HTERT RPE-1 (cell line): ENCODE measurements around the gene RIC1.
"Not testable (repeated sequence)": the region's sequence is repeated elsewhere in the genome, so short reads cannot be mapped to it uniquely, and the experiment has no call there.

Experiments
- in situ Hi-C: fragments of 300-500 bp; cut with MboI; formaldehyde crosslinking; loops from 4 replicates; pipeline ENCODE4 v1.14.3; 2020; ENCODE audit warnings: low sequenced_read_pairs

RIC1 gene, protein sequence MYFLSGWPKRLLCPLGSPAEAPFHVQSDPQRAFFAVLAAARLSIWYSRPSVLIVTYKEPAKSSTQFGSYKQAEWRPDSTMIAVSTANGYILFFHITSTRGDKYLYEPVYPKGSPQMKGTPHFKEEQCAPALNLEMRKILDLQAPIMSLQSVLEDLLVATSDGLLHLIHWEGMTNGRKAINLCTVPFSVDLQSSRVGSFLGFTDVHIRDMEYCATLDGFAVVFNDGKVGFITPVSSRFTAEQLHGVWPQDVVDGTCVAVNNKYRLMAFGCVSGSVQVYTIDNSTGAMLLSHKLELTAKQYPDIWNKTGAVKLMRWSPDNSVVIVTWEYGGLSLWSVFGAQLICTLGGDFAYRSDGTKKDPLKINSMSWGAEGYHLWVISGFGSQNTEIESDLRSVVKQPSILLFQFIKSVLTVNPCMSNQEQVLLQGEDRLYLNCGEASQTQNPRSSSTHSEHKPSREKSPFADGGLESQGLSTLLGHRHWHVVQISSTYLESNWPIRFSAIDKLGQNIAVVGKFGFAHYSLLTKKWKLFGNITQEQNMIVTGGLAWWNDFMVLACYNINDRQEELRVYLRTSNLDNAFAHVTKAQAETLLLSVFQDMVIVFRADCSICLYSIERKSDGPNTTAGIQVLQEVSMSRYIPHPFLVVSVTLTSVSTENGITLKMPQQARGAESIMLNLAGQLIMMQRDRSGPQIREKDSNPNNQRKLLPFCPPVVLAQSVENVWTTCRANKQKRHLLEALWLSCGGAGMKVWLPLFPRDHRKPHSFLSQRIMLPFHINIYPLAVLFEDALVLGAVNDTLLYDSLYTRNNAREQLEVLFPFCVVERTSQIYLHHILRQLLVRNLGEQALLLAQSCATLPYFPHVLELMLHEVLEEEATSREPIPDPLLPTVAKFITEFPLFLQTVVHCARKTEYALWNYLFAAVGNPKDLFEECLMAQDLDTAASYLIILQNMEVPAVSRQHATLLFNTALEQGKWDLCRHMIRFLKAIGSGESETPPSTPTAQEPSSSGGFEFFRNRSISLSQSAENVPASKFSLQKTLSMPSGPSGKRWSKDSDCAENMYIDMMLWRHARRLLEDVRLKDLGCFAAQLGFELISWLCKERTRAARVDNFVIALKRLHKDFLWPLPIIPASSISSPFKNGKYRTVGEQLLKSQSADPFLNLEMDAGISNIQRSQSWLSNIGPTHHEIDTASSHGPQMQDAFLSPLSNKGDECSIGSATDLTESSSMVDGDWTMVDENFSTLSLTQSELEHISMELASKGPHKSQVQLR (N-terminal part only)

DNA sequence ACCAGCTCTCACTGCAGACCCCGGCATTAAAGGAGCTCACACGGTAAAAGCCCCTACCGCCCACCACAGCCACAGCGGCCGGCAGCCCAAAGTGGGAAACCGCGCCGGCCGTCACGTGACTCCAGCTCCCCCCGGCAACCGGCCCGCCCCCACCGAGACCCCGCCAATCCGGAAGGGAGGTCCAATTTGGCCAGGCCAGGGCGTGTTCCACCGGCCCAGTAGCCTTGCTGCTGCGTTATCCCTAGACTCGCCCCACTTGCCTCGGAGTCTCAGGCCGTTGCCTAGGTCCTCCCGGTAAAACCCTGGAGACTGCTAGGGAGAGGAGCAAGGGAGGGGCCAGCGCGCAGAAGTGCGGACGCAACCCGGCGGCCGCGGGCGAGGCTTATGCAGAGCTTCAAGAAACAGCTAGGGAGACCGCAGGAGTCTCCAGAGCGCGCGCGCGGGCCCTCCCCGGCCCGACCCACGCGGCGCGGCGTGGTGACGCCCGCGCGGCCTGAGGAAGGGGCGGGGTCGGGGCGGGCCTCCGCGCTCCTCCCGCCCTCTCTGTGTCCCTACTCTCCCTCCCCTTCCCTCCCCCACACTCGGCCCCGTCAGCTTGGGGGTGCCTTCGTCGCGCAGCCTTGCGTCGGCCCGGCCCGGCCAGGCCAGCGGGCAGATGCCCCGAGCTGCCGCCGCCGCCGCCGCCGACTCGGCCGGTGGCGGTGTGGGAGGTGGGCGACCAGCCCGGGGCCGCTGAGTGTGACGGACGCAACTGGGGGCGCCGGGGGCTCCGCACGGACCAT is at the start of gene RIC1:
RIC1 (plus strand) TSS at position 578 of the 782 bp plus-strand sequence; CDS start at position 781, 203 bp downstream.
- in situ Hi-C loops: no loop called here

DNA sequence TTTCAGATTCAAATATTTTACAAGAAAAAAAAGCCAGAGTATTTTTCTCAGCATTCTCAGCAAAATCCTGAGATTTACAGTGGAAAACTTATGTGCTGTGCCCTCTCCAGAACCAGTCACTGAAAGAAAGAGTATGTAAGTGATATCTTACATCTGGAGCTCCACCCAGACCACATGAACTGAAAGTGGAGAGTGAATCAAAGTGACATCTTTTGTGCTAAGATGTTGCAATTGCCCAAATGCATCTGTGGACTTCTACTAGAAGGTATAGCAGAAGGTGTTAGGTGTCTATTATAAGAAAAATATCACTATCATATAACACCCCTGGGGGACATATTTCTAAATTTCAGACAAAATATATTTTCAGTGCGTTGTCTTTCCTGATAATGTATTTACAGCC is 49.0 kb upstream of the RIC1 start:
- in situ Hi-C loops: no loop called here

DNA sequence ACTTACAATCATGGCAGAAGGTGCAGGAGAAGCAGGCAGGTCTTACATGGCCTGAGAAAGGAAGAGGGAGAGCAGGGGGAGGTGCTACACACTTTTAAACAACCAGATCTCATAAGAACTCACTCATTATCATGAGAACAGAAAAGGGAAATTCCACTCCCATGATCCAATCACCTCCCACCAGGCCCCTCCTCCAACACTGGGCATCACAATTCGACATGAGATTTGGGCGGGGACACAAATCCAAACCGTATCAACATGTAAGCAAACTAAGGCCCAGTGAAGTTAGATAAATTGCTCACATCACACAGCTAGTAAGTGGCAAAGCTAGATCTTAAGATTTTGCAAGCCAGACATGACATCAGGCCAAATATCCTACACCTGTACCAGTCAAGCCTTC is 48.3 kb upstream of the RIC1 start:
- in situ Hi-C loops: no loop called here

DNA sequence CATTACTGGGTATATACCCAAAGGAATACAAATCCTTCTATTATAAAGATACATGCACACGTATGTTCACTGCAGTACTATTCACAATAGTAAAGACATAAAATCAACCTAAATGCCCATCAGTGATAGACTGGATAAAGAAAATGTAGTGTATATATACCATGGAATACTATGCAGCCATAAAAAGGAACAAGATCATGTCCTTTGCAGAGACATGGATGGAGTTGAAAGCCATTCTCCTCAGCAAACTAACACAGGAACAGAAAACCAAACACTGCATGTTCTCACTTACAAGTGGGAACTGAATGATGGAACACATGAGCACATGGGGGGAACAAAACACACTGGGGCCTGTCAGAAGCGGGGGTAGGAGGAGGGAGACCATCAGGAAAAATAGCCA is 47.2 kb upstream of the RIC1 start:
- in situ Hi-C loops: not testable (repeated sequence)

DNA sequence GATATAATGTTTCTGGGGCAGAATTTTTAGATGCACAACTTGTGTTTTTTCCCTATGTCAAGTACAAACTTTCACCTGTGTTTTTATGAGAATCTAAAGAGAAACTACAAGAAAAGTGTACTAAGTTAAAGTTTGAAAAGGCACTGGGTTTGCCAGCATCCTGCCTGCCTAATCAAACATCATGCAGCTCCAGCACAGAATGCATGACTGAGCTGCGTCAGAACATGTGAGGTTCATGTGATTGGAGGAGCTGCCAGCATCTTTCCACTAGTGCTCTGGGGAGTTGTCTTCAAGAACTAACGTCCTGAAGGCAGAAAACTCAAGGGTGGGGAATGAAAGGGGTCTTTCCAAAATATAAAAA is 46.1 kb upstream of the RIC1 start:
- in situ Hi-C loops: no loop called here

DNA sequence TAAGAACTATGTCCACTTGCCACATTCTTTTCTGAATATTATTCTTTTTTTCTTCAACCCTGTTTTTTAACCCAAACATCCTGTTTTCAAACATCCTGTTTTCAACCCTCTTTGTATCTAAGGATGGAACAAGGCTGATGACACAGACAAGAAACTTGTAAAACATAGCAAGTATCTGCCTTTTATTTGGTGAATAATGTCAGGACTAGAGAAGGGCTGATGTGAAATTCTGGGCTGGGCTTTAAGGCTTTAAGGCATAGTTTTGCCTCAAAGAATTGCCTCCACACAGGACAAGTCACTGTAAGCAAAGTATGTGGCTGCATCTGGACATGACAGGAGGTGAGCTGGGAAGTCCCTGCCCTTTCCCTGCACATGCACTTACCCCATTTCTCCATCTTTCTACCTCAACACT is 42.5 kb upstream of the RIC1 start:
- in situ Hi-C loops: no loop called here

DNA sequence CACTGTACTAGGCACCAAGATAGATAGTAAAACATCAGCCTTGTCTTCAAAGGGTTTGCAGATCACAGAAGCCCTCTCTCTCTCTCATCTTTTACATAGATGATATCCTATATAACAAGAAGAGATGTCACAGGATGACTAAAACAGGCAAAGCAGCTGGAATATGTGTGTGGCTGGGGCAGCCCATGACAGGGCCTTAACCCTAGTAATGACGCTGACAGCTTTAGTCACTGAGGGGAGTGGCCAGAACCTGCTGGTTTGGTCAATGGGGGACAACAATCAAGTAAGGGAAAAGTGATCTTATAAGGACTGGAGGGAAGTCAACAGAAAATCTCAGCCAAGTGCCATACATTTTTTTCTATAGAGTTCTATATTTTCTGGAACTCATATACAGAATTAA is 41.9 kb upstream of the RIC1 start:
- in situ Hi-C loops: no loop called here

DNA sequence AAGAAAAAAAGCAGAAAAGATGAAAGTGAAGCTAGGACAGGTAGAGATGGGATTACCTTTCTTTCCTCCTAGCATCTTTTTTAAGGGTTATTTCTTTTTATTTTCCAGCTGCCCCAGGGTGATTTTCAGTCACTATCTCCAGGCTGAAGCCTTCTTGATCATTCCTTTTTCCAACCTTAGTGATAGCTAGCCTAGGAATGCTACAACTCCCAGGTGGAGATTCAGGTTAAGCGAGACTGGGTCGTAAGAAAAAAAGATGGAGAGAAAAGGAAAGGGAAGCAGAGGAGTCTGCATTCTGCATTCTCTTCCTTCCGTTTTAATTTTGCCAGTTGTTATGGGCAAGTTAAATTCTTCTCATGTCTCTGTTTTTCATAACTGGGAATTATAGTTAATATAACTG is 36.7 kb upstream of the RIC1 start:
- in situ Hi-C loops: no loop called here

DNA sequence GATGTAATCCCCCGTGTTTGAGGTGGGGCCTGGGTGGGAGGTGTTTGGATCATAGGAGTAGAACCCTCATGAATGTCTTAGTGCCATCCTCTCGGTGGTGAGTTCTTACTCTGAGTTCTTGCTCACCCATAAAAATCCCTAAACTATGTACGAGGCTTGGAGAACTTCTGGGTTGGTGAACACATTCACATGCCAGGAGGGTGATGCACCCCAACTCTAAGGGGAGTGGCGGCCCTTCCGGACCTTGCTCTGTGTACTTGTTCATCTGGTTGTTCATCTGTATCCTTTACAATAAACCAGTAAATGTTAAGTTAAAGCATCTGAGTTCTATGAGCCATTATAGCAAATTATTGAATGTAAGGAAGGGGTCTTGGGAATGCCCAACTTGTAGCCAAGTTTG is 36.0 kb upstream of the RIC1 start:
- in situ Hi-C loops: no loop called here

DNA sequence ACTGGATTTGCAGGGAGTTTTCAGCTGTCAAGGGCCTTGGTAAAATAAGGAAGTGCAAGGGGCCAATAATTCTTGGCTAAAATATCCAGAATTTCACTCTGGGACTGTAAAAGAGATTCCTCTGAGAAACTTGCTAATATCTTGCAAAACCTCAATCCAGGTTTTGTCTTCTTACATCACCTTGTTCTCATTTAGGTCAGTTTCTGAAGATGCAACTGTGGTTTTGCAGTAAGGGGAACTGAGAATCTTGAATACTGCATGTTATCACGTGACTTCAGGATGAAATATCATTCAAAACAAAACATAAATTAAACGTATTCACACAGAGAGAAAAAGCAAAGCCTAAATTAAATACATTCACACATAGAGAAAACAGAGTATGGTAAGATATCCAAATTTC is 35.0 kb upstream of the RIC1 start:
- in situ Hi-C loops: no loop called here

DNA sequence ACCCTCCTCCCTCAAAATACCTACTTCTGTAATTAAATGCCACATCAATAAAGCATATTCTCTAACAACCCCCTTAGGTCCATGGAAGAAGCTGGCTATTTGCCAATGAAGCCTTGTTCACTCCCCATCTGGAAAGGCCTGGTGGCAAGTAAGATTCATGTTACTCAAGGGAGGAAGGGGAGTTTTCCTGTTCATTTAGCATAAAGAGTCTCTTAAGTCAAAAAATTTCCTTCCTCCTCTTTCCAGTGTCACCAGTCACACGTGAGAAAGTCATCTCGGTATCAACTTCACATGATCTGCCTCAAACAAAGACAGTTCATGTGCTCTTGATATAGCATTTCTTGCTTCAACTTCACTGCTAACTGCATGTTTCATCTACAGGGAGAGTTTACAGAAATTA is 32.7 kb upstream of the RIC1 start:
- in situ Hi-C loops: no loop called here

DNA sequence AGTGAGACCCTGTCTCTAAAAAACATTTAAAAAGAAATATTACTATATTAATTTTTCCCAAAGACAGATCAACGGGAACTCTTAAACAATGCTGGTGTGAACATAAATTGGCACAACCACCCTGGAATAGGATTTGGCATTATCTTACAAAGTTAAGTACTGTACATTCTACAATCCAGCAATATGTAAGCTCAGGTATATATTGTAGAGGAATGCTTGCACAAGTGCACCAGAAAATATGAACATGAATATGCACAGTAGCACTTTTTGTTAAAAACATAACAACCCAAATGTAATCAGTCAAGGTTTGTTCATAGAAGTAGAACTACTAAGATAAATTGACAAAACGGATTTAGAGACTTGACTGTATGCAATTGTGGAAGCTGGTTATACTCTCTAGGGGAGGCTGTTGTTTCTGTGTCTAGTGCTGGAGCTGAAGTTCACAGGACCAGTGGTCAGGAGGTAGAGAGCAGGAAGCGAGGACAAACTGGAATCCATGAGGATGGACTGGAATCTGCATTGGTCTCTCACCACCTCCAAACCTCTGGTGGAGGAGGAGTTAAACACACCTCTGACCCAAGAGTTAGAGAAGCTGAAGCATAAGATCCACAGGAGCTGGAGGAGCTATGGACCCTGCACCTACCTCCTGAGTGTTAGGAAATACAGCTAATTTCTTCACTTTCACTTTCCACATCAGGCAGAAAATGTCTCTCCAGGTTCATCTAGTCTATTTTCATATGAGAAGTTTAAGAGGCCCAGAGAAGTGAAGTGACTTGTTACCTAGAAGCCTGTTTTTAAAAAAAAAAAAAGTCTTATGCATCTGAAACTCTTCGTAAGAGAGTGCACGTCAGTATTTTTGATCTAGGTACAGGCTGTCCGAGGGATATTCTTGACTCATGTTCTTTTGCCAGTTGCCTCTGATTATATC is 20.3 kb upstream of the RIC1 start:
- in situ Hi-C loops: no loop called here

DNA sequence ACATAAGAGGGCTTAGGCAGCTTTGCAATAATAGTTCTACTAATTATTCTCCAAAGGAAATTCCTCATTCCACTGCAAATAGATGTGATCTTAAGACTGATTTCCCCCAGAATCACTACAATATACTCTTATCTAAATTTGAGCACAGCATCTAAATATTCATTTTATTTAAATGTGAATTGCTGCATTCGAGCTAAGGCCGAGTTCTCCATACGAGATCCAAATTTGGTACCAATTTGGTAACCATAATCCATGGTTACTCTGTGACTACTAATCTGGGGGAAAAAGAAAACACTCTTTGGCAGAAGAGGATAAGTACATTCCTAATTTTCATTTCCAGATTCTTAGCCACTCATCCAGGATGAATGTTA is 19.7 kb upstream of the RIC1 start:
- in situ Hi-C loops: no loop called here

DNA sequence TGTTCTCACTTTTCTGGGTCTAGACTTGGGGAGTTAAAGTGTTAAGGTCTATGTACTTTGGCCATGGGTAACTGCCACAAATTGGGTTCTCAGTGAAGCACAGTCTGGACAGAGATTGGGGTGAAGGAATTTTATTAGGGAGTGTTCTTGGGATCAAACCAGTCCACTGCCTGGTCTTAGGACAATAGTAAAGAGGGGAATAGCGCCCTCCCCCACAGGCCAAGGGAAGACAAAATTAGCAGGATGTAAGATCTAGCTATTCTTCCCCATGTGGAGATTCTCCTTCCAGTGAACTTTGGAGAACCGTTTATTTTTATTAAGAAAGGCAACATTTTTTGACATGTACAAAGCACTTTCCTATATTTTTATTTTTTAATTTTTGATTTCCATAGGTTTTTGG is 18.4 kb upstream of the RIC1 start:
- in situ Hi-C loops: no loop called here

DNA sequence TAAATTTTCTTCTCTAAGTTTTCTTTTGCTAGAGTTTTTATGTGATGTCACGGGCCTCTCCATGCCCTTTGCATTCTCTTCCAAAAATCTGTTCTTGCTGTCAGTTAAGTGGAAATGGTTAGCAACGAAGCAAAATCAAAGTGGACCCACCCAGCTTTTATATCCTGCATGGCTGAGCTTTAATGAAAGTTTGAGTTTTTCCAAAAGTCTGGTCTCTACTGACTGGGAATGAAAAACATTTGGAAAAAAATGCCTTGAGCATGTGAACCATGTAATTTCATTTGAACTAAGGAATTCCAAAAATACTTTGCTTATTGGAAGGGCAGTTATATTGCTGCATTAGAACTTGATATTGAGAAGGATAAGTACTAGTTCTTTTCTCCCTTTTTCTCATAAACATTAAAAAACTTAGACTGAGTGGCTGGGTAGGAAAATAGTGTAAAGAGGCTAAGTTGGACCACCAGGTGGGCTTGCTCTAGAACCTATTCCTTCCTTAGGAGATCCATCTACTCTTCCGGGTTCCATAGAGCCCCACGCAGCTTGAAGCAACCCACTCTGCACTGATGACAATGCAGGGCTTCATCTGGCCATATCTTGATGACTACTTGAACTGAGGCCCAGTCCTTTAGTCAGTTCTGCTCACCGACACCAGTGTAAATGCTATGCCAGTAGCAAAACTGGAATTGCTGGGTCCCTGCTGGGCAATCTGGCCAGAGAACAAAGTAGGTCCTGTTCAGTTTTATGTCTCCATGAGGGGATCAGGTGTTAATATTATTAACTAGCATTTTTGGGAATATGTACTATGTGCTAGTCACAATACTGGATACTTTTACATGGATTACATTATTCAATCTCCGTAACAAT is 17.4 kb upstream of the RIC1 start:
- in situ Hi-C loops: no loop called here

DNA sequence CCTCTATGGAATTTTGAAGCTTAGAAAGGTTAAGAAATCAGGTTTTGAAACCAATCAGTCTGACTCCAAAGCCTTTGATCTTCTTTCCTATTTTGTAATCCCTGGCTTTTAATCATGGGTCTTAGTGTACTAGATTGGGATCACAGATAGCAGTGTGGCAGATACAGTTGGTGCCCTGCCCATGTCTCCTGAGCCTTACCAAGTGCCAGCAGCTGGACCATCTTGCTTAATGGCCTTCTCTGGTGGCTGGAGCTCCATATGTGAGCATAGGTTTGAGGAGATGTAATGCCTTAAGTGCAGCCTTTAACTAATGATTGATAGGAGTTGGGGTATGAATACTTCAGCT is 16.7 kb upstream of the RIC1 start:
- in situ Hi-C loops: no loop called here

DNA sequence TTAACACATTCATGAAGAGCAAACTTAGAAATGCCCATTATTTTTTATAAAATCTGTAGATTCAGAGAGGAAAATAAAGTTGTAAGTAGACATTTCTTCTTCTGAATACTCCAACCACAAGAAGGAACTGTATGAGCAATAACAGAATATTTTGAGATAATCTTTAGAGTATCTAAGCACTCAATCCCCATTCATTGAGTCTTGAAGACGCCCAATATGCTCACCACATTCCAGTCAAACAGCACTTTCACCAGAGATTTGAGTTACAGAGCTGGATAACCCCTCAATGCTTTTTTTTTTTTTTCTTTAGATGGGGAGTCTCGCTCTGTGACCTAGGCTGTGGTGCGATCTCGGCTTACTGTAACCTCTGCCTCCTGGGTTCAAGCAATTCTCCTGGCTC is 14.7 kb upstream of the RIC1 start:
- in situ Hi-C loops: no loop called here

DNA sequence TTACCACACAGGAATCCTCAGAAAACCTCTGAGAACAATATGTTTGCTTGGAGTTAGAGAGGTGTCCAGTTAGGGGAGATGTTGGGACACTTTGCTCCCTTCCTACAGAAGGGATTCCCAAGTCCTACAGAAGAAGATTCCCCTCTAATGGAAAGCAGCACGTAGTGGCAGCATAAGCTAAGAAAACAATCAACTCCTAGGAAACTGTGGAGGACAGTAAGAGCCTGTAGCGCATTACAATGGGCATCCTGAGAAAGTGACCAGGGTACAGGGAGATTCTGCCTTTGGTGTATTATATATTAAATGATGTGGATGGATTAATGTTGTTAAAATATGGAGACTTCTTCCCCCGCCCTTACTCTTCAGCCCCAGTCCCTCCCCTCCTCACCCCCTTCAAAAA is 13.9 kb upstream of the RIC1 start:
- in situ Hi-C loops: no loop called here

DNA sequence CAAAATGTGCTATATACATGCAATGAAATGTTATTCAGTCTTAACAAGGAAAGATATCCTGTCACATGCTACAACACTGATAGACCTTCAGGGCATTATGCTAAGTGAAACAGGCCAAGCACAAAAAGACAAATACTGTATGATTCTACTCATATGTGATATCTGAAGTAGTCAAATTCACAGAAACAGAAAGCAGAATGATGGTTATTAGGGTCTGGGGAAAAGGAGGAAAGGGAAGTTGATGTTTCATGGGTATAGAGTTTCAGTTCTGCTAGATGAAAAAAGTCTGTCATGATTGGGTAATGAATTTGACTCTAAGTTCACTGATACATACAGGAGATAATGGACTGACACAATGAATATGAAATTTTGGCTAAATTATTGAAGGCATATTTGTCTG is 11.2 kb upstream of the RIC1 start:
- in situ Hi-C loops: no loop called here
